Measurements from ENCODE around the gene TRIM24.

Gene TRIM24

DNA sequence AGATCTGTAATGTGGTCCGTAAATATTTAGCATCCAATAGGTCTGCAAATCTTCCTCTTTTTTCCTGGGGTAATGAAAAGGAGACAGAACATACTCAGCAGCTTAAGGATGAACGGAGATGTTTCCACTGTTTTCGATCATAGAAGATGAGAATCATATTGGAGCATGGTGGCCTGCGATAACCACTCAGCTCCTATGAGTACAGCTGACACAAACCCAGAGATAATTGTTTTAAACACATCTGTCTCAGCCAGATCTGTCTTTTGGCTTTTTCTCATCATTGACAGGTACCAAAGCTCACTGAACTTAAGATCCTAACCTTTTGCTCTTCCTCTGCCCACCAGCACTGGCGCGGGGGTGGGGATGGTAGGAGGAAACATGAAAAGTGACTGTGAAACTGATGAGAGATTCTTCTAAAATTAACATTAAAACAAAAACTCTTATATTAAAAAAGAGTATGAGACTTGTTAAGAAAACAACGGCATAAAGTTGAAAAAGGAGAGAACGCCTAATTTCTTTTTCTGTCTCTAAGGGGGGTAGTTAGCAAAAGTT, 170.1 kb downstream of the TRIM24 start:
- no peak for DNase-seq

DNA sequence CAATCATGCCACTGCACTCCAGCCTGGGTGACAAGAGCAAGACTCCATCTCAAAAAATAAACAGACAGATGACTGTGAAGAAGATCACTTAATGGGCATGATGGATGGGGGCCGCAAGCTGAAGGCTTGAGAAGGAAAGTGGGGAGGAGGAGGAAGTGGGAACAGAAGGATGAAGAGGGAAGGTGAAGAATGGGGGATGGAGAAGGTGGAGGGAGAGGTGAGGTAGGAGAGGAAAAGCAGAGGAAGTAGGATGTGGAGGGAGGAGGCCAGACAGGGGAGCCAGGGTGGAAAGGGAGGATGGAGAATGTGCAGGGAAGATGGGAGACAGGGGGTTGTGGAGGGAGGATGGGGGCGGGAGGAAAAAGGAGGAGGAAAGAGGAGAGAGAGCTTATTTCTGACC, 172.3 kb downstream of the TRIM24 start:
- no peak for DNase-seq

DNA sequence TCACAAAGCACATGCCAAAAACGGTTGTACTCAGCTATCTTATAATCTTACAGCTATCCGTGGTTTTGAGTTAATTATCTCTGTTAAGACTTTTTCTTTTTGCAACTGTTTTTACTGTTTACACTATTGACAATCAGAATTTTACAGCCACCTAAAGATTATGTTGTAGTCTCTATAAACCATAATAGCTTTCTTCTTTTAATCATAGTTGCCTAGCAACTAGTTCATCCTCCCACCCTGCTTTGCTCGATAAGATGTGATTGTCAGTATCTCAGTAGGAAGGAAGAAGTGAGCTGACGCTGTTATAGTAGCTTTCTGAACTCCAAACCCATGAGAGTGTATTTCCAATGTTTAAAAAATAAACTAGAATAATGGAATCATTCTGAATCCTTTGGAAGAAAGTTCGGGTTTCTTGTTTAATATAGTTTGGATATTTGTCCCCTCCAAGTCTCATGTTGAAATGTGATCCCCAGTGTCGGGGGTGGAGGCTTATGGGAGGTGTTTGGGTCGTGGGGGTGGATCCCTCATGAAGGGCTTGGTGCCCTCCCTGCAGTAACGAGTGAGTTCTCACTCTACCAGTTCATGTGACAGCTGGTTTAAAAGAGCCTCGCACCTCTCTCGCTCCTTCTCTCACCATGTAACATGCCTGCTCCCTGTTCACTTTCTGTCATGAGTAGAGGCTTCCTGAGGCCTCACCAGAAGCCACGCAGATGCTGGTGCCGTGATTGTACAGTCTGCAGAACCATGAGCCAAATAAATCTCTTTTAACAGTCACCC, 173.0 kb downstream of the TRIM24 start:
- DNase-seq: no peak

All from NCI-H2171 treated with DMSO at 0.1 percent for 48 hours (cell line).